DND-41 (cell line): ENCODE results near the gene CAPN3.

Experiments
- EZH2 ChIP-seq: IDR thresholded peaks from 3 replicates; pipeline ENCODE4 v1.6.1; 2012; ENCODE audit warnings: borderline replicate concordance, low read depth, mild to moderate bottlenecking, moderate library complexity, low read length, inconsistent platforms; ENCODE audit not compliant: severe bottlenecking
- TF ChIP-seq, protein P1 (sequence below): IDR thresholded peaks from 2 replicates; pipeline ENCODE4 v1.5.1; 2012; ENCODE audit warnings: borderline replicate concordance, low read length, moderate library complexity, mild to moderate bottlenecking; ENCODE audit not compliant: poor library complexity, severe bottlenecking; ENCODE audit errors: extremely low read depth

DNA sequence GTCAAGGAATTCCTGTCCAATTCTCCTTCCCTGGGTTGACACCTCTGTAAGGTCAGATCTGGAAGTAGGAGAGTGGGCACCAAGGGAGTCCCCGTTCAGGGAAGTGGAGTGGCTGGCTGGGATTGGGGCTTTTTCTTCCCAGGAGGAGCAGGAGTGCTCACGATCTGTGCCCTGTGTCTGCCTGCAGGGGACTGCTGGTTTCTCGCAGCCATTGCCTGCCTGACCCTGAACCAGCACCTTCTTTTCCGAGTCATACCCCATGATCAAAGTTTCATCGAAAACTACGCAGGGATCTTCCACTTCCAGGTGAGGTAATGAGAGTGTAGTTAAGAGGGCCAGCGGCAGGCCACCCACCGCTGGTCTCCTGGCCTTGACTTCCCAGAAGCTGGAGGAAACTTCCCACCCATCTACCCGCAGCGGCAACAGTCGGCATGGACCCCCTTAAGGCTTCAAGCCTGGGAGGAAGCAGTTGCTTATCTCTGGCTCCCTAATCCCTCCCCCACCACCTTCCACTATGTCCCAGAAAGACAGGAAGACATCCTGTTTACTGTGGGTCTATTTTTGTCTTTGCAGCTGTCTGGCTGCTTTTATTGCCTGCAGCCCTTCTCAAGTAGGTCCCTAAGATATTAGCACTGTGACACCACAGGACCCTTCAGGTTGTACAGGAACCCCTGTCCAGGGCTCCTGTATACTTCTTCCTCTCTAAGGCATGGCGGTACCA, 26.8 kb downstream of the CAPN3 start:
- TF ChIP-seq, protein P1, sequence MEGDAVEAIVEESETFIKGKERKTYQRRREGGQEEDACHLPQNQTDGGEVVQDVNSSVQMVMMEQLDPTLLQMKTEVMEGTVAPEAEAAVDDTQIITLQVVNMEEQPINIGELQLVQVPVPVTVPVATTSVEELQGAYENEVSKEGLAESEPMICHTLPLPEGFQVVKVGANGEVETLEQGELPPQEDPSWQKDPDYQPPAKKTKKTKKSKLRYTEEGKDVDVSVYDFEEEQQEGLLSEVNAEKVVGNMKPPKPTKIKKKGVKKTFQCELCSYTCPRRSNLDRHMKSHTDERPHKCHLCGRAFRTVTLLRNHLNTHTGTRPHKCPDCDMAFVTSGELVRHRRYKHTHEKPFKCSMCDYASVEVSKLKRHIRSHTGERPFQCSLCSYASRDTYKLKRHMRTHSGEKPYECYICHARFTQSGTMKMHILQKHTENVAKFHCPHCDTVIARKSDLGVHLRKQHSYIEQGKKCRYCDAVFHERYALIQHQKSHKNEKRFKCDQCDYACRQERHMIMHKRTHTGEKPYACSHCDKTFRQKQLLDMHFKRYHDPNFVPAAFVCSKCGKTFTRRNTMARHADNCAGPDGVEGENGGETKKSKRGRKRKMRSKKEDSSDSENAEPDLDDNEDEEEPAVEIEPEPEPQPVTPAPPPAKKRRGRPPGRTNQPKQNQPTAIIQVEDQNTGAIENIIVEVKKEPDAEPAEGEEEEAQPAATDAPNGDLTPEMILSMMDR: no peak
- TF ChIP-seq EZH2: no peak
